Gastrocnemius medialis (tissue), 4 donors: Measurements from ENCODE around the gene LRRC28.

Source experiments
- POLR2A ChIP-seq, 2 donors: fragments of 450-650 bp; IDR thresholded peaks; one replicate each; pipeline ENCODE4 v1.6.1; 2017; ENCODE audit warnings: antibody characterized with exemption in 2 of 2, mild to moderate bottlenecking in 2 of 2, moderate library complexity in 2 of 2
- TF ChIP-seq, protein P1 (sequence below), 5 experiments: fragments of 450-650 bp in 3 of 5; fragments of 200-600 bp in 2 of 5; sonication (generic) in 2 of 5; IDR thresholded peaks in 4 of 5; conservative IDR thresholded peaks in 1 of 5; 1 replicate in 4 of 5; 2 replicates in 1 of 5; pipeline ENCODE4 v1.5.1; 2016 to 2019; ENCODE audit warnings: antibody characterized with exemption in 5 of 5, mild to moderate bottlenecking in 3 of 5, moderate library complexity in 3 of 5

DNA sequence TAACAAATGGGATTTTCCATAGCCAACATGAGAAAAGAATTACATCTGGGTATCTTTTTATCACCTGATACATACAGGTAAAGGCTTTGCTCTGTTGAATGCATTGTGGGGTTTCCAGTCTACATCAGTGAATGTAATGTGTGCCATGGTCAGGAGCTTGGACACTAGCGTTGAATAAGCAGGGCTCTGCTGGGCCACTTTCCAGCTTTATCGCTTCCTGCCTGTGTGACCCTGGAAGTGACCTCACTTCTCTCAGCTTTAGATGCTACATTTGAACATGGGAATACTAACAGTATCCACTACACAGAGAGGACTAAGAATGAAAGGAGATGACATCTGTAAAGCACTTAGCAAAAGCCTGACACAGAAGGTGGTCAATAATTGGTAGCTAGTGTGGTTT is 42.0 kb upstream of the LRRC28 start:
- TF ChIP-seq, protein P1, sequence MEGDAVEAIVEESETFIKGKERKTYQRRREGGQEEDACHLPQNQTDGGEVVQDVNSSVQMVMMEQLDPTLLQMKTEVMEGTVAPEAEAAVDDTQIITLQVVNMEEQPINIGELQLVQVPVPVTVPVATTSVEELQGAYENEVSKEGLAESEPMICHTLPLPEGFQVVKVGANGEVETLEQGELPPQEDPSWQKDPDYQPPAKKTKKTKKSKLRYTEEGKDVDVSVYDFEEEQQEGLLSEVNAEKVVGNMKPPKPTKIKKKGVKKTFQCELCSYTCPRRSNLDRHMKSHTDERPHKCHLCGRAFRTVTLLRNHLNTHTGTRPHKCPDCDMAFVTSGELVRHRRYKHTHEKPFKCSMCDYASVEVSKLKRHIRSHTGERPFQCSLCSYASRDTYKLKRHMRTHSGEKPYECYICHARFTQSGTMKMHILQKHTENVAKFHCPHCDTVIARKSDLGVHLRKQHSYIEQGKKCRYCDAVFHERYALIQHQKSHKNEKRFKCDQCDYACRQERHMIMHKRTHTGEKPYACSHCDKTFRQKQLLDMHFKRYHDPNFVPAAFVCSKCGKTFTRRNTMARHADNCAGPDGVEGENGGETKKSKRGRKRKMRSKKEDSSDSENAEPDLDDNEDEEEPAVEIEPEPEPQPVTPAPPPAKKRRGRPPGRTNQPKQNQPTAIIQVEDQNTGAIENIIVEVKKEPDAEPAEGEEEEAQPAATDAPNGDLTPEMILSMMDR (IDR thresholded peaks at IDR 0.05 in 4 of 5, conservative IDR thresholded peaks at IDR 0.05 in 1 of 5) = no peak
- no peak for TF ChIP-seq POLR2A (IDR thresholded peaks at IDR 0.05)
